ENCODE measurements around the gene PLCB2.

- no peak for TF ChIP-seq CTCF (conservative IDR thresholded peaks at IDR 0.05)
- no peak for TF ChIP-seq EZH2 (IDR thresholded peaks at IDR 0.05; ENCODE audit: low read depth)
These were observed 61.9 kb downstream of the PLCB2 start for GRCh38 chr15:40245666-40246450.
